Measurements from ENCODE around the gene HARS1. TPM values are rescaled to one million over a fixed set of nuclear protein-coding genes. Genes with fewer than 3 reads are reported as not detected.
A peak's percentile ranks its signal among the peaks of the same experiment; 100 is the strongest.
"Not testable (repeated sequence)": the region's sequence is repeated elsewhere in the genome, so short reads cannot be mapped to it uniquely, and the experiment has no call there.

Gene HARS1
- total and polyA plus RNA-seq, 7 donors: 29.5 to 58.0 (median 45.2) TPM

- Histone ChIP-seq H3K27me3 (ENCODE audit: insufficient read depth in 3 of 3, low read length in 2 of 3) (peaks cover 0 to 4% (median 3%) of the 10 kb centered on the region in 3 donors), H3K36me3 (ENCODE audit: insufficient read depth in 1 of 2, low read depth in 1 of 2) (no peaks in the 10 kb centered on the region), H3K27ac (no peak overlapping the region), H3K4me3 (peak overlapping the region; percentile 46), H3K4me1 (no peaks in the 10 kb centered on the region), H3K9me3 (no peaks in the 10 kb centered on the region)
- intact Hi-C loops (cut with DNase I): no loop called here
- no peak for TF ChIP-seq CTCF (IDR thresholded peaks at IDR 0.05)
- ATAC-seq: peak; percentile 73 to 96 (median 88)
- peak; percentile 22 to 58 for DNase-seq
- WGBS, 3 donors: 7 to 15% (median 10%) methylated on average over 23 of the region's 23 CpGs
These were observed 34.8 kb upstream of the HARS1 start for GRCh38 chr5:140725799-140726471.

GRCh38 chr5:140721395-140721794, 30.2 kb upstream of the HARS1 start:
- intact Hi-C loops (cut with DNase I): not testable (repeated sequence)

GRCh38 chr5:140720738-140721137, 29.6 kb upstream of the HARS1 start:
- ATAC-seq; H3K36me3 ChIP-seq (ENCODE audit: insufficient read depth in 1 of 2, low read depth in 1 of 2); H3K4me1 ChIP-seq; intact Hi-C loops (cut with DNase I); DNase-seq; H3K9me3 ChIP-seq; H3K27me3 ChIP-seq (ENCODE audit: insufficient read depth in 3 of 3, low read length in 2 of 3); H3K4me3 ChIP-seq; H3K27ac ChIP-seq: not testable (repeated sequence)
- 50 to 73% (median 58%) methylated on average over 5 to 6 of the region's 6 CpGs for WGBS, 3 donors

More at GRCh38 chr5:140721395-140721794, 30.2 kb upstream of the HARS1 start:
- not testable (repeated sequence) for H3K36me3 ChIP-seq (ENCODE audit: insufficient read depth in 1 of 2, low read depth in 1 of 2); ATAC-seq; H3K4me3 ChIP-seq; H3K9me3 ChIP-seq; H3K4me1 ChIP-seq; H3K27me3 ChIP-seq (ENCODE audit: insufficient read depth in 3 of 3, low read length in 2 of 3); DNase-seq; H3K27ac ChIP-seq
- WGBS, 3 donors: 76 to 78% (median 77%) methylated on average over 4 to 5 of the region's 5 CpGs

- Histone ChIP-seq H3K27me3 (ENCODE audit: insufficient read depth in 3 of 3, low read length in 2 of 3) (peaks cover 0 to 3% (median 3%) of the 10 kb centered on the region in 3 donors), H3K36me3 (ENCODE audit: insufficient read depth in 1 of 2, low read depth in 1 of 2) (no peaks in the 10 kb centered on the region), H3K4me1 (no peaks in the 10 kb centered on the region), H3K4me3 (no peak overlapping the region), H3K9me3 (no peaks in the 10 kb centered on the region), H3K27ac (no peak overlapping the region)
- ATAC-seq (no peak), DNase-seq (no peak)
- WGBS, 3 donors: 84 to 90% (median 85%) methylated on average over 7 of the region's 7 CpGs
- intact Hi-C loops (cut with DNase I): loop anchor here in 1 of 2 donors (5.0 kb wide), 1 partner anchor 346 kb away; no protein-coding TSS in a partner anchor
- no peak for TF ChIP-seq CTCF (IDR thresholded peaks at IDR 0.05)
These were observed 27.1 kb upstream of the HARS1 start for GRCh38 chr5:140718266-140718592.

- 88 to 97% (median 92%) methylated on average over 2 of the region's 2 CpGs for WGBS, 3 donors
- not testable (repeated sequence) for DNase-seq; H3K4me3 ChIP-seq; H3K36me3 ChIP-seq (ENCODE audit: insufficient read depth in 1 of 2, low read depth in 1 of 2); ATAC-seq; H3K27ac ChIP-seq; H3K9me3 ChIP-seq; H3K4me1 ChIP-seq; H3K27me3 ChIP-seq (ENCODE audit: insufficient read depth in 3 of 3, low read length in 2 of 3)
- intact Hi-C loops (cut with DNase I): loop anchor here in 1 of 2 donors (5.0 kb wide), 1 partner anchor 344 kb away; no protein-coding TSS in a partner anchor
These were observed 25.1 kb upstream of the HARS1 start for GRCh38 chr5:140716238-140716637.

GRCh38 chr5:140713562-140714094, 22.5 kb upstream of the HARS1 start:
- Histone ChIP-seq H3K4me3 (no peak overlapping the region), H3K36me3 (ENCODE audit: insufficient read depth in 1 of 2, low read depth in 1 of 2) (no peaks in the 10 kb centered on the region), H3K9me3 (no peaks in the 10 kb centered on the region), H3K27ac (no peak overlapping the region), H3K27me3 (ENCODE audit: insufficient read depth in 3 of 3, low read length in 2 of 3) (peaks cover 0 to 2% (median 0%) of the 10 kb centered on the region in 3 donors), H3K4me1 (no peaks in the 10 kb centered on the region)
- TF ChIP-seq CTCF (IDR thresholded peaks at IDR 0.05): no peak
- DNase-seq (no peak), ATAC-seq (no peak)
- intact Hi-C loops (cut with DNase I): no loop called here
- 58 to 80% (median 68%) methylated on average over 1 of the region's 1 CpG for WGBS, 3 donors
